MCF 10A (cell line): ENCODE data around the gene SNAP29. TPM values are rescaled to one million over a fixed set of nuclear protein-coding genes. Genes with fewer than 3 reads are reported as not detected.
A peak's percentile ranks its signal among the peaks of the same experiment; 100 is the strongest.
"Not testable (repeated sequence)": the region's sequence is repeated elsewhere in the genome, so short reads cannot be mapped to it uniquely, and the experiment has no call there.

Experiments used
- BruUV-seq: library from RNA; stranded (reverse); fragments of 400-500 nt; replicated peaks from 2 replicates; lab custom pipeline; 2021; lab: Mats Ljungman, UMichigan
- CTCF ChIA-PET: fragments of 300-600 bp; sonication (Branson Sonifier 250); formaldehyde crosslinking; extraction: SDS; loops from one replicate; lab custom pipeline; 2021; ENCODE audit warnings: antibody characterized with exemption, inconsistent platforms; lab: Yijun Ruan, JAX
- POLR2A ChIA-PET: fragments of 300-600, 350-650 bp; sonication (Branson Sonifier 250); formaldehyde crosslinking; extraction: SDS; loops from one replicate; lab custom pipeline; 2020; ENCODE audit warnings: antibody characterized with exemption, inconsistent platforms; lab: Yijun Ruan, JAX
- DNase-seq: peaks from one replicate; pipeline ENCODE4 v3.0.0-alpha.2; 2018; ENCODE audit not compliant: unreplicated experiment
- H3K27ac Mint-ChIP-seq: one replicate; pipeline ENCODE4 v1.8.0; 2022; ENCODE audit warnings: mild to moderate bottlenecking, low read depth, mixed read lengths; ENCODE audit not compliant: unreplicated experiment
- H3K27me3 Mint-ChIP-seq: one replicate; pipeline ENCODE4 v1.8.0; 2022; ENCODE audit warnings: mixed read lengths; ENCODE audit not compliant: insufficient read depth, unreplicated experiment
- H3K36me3 Mint-ChIP-seq: one replicate; pipeline ENCODE4 v1.8.0; 2022; ENCODE audit warnings: mild to moderate bottlenecking, moderate library complexity, mixed read lengths; ENCODE audit not compliant: insufficient read depth, unreplicated experiment
- H3K4me1 Mint-ChIP-seq: one replicate; pipeline ENCODE4 v1.8.0; 2022; ENCODE audit warnings: mixed read lengths; ENCODE audit not compliant: insufficient read depth, unreplicated experiment
- H3K4me3 Mint-ChIP-seq: one replicate; pipeline ENCODE4 v1.8.0; 2022; ENCODE audit warnings: mild to moderate bottlenecking, moderate library complexity, mixed read lengths; ENCODE audit not compliant: unreplicated experiment
- H3K9me3 Mint-ChIP-seq: one replicate; pipeline ENCODE4 v1.8.0; 2022; ENCODE audit warnings: mixed read lengths; ENCODE audit not compliant: unreplicated experiment
- CTCF ChIP-seq: fragments of 200-600 bp; IDR thresholded peaks from one replicate; pipeline ENCODE4 v1.8.0; 2022; ENCODE audit warnings: antibody characterized with exemption, mild to moderate bottlenecking; ENCODE audit not compliant: unreplicated experiment
- intact Hi-C: fragments of 100-400 bp; cut with micrococcal nuclease; formaldehyde crosslinking; loops from 2 replicates; pipeline ENCODE4 v1.14.1; 2022
- total RNA-seq: library from RNA; stranded (reverse); gene quantifications from 2 replicates; pipeline ENCODE4 v1.2.3, GENCODE V29; 2022

SNAP29 gene
- total RNA-seq, 1 experiment from 2014 or later, result 28.7 TPM

GRCh38 chr22:20905415-20906386, 46.9 kb downstream of the SNAP29 start:
- TF ChIP-seq CTCF, result no peak
- ChIA-PET POLR2A (interaction anchor here (0.6 to 4.6 kb wide), 17 partner anchors 8 to 787 kb away, joined by 3 to 58 read pairs (median 4); partner anchors contain the start of genes CRKL, LZTR1 and SNAP29), CTCF (interaction anchor here (0.6 to 3.8 kb wide), 6 partner anchors 12 to 393 kb away, joined by 3 to 18 read pairs (median 4); partner anchors contain the start of gene CRKL)
- Mint-ChIP-seq H3K9me3 (no peaks in the 10 kb centered on the region), H3K4me1 (peaks cover 15% of the 10 kb centered on the region), H3K4me3 (peak overlapping the region; percentile 52), H3K36me3 (no peaks in the 10 kb centered on the region), H3K27me3 (no peaks in the 10 kb centered on the region), H3K27ac (peak overlapping the region; percentile 95)
- BruUV-seq, result no TSS peak
- DNase-seq, result peak; percentile 59
- intact Hi-C loops, result no loop called here

GRCh38 chr22:20906387-20906767, 47.6 kb downstream of the SNAP29 start:
- no peaks in the 10 kb centered on the region for H3K9me3 Mint-ChIP-seq
- CTCF ChIA-PET, result interaction anchor here (0.9 to 3.8 kb wide), 3 partner anchors 14 to 128 kb away, joined by 3 to 18 read pairs (median 3); no protein-coding TSS in a partner anchor
- DNase-seq, result no peak
- no peak overlapping the region for H3K4me3 Mint-ChIP-seq
- TF ChIP-seq CTCF, result no peak
- H3K27ac Mint-ChIP-seq, result no peak overlapping the region
- H3K4me1 Mint-ChIP-seq, result peaks cover 15% of the 10 kb centered on the region
- no TSS peak for BruUV-seq
- H3K36me3 Mint-ChIP-seq, result no peaks in the 10 kb centered on the region
- H3K27me3 Mint-ChIP-seq, result no peaks in the 10 kb centered on the region
- POLR2A ChIA-PET, result interaction anchor here (0.6 to 4.6 kb wide), 5 partner anchors 10 to 50 kb away, joined by 3 to 58 read pairs (median 14); partner anchors contain the start of gene CRKL
- intact Hi-C loops, result no loop called here

- H3K36me3 Mint-ChIP-seq, intact Hi-C loops, BruUV-seq, H3K27me3 Mint-ChIP-seq, H3K9me3 Mint-ChIP-seq, DNase-seq, H3K27ac Mint-ChIP-seq, H3K4me3 Mint-ChIP-seq: not testable (repeated sequence)
- peaks cover 15% of the 10 kb centered on the region for H3K4me1 Mint-ChIP-seq
- ChIA-PET CTCF (interaction anchor here (1.1 to 1.2 kb wide), 2 partner anchors 11 to 23 kb away, joined by 3 to 6 read pairs; no protein-coding TSS in a partner anchor), POLR2A (interaction anchor here (0.6 kb wide), 1 partner anchor 50 kb away, joined by 4 read pairs; no protein-coding TSS in a partner anchor)
Measured at GRCh38 chr22:20908717-20909116, 49.9 kb downstream of the SNAP29 start.

GRCh38 chr22:20909543-20910303, 50.9 kb downstream of the SNAP29 start:
- H3K9me3 Mint-ChIP-seq, result no peaks in the 10 kb centered on the region
- H3K27me3 Mint-ChIP-seq, result no peaks in the 10 kb centered on the region
- peaks cover 7% of the 10 kb centered on the region for H3K4me1 Mint-ChIP-seq
- intact Hi-C loops, result no loop called here
- H3K27ac Mint-ChIP-seq, result no peak overlapping the region
- no peak overlapping the region for H3K4me3 Mint-ChIP-seq
- no TSS peak for BruUV-seq
- CTCF ChIA-PET, result no interaction called here
- POLR2A ChIA-PET, result interaction anchor here (0.7 kb wide), 1 partner anchor 72 kb away, joined by 4 read pairs; the partner anchor contains the start of gene LZTR1
- no peaks in the 10 kb centered on the region for H3K36me3 Mint-ChIP-seq
- TF ChIP-seq CTCF, result no peak
- DNase-seq, result no peak
